ENCODE measurements around the gene ZNF609.

The ZNF609 gene

DNA sequence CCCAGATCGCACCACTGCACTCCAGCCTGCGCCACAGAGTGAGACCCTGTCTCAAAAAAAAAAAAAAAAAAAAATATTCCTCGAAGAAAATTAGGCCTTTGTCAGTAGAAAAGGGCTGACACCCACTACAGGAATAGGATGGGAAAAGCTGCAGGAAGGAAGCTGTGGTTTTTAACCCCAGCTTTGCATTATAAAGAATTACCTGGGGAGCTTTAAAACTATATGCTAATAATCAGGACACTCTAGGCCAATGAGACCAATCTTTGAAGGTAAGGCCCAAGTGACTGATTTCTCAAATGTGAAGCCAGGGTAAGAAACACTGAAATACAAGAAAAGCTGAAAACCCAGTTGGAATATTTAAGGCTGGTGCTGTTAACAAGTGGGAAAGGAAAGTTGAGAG is 240.7 kb downstream of the ZNF609 start:
- H3K4me3 ChIP-seq (replicated peaks; ENCODE audit: low read depth, low read length) = peak overlapping the region; percentile 88
- no peak for DNase-seq (ENCODE audit: low read depth)
- TF ChIP-seq, protein P1, sequence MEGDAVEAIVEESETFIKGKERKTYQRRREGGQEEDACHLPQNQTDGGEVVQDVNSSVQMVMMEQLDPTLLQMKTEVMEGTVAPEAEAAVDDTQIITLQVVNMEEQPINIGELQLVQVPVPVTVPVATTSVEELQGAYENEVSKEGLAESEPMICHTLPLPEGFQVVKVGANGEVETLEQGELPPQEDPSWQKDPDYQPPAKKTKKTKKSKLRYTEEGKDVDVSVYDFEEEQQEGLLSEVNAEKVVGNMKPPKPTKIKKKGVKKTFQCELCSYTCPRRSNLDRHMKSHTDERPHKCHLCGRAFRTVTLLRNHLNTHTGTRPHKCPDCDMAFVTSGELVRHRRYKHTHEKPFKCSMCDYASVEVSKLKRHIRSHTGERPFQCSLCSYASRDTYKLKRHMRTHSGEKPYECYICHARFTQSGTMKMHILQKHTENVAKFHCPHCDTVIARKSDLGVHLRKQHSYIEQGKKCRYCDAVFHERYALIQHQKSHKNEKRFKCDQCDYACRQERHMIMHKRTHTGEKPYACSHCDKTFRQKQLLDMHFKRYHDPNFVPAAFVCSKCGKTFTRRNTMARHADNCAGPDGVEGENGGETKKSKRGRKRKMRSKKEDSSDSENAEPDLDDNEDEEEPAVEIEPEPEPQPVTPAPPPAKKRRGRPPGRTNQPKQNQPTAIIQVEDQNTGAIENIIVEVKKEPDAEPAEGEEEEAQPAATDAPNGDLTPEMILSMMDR (IDR thresholded peaks at IDR 0.05; ENCODE audit: low read length, missing control alignments) = no peak

DNA sequence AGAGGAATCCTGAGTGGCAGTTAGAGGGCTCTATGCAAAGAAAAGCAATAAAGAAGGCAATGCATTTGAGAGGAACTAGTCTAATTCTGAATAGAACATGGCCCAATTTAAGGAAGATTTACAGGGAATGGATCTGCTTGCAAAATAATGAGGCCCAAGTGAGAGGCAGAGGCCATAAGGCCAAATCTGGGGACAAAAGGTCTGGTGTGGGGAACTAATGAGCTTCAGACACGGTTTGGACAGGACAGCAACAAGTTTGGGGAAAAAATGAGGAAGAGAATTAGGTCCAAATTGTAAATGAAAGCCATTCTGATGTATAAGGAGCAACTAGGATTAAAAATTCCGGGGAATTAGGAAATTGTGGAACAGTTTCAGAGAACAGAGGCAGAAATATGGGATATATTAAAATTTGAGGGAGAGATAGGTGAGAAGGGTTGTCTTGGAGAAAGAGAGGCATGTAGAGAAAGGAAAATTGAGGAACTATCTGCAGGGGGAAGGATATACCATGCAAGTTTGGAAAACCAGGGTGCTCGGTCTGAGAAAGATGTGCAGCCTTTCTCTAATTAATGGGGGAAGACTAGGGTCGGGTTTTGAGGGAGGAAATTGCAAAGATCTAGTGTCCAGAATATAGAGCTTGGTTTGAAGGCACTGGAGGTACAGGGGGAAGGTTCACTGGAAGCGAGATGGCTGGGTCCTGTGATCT is 241.3 kb downstream of the ZNF609 start:
- peak overlapping the region; percentile 88 for H3K4me3 ChIP-seq (replicated peaks; ENCODE audit: low read depth, low read length)
- DNase-seq (ENCODE audit: low read depth) = no peak
- TF ChIP-seq, protein P1 (IDR thresholded peaks at IDR 0.05; ENCODE audit: low read length, missing control alignments) = no peak

DNA sequence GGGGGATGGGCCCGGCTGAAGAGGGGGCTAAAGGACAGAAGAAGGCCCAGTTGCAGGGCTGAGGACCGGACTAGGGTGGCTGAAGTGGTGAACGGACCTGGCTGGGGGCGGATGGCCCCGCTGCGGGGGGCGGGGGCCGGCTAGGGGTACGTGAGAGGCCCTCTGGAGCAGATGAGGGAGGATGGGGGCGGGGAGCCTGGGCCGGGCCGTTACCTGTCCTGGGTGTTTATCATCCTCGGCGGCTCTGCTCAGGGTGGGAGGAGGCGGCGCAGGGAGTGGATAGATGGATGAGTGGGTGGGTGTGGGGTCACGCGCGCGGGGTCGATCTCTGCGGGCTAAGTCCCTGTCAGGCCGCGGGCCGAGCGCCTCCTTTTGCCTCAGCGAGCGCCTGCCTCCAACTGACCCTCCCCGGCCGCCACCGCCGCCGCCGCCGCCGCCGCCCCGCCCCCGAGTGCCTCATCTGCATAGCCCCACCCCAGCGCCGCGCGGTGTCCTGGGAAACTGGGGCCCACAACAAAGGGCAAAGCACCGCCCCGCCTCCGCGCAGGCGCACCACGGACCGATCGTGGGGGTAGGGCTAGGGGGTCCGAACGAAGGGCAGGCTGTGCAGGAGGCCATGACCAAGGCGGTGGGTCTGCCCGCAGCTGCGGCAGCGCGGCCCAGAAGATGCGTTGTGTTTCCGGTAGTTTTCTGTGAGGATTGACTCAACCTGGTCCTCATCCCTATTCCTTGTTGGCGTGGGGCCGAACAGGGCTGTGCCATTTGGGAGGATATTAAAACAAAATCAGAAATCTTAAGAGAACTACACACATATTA is 242.6 kb downstream of the ZNF609 start:
- TF ChIP-seq, protein P1 (IDR thresholded peaks at IDR 0.05; ENCODE audit: low read length, missing control alignments) = no peak
- DNase-seq (ENCODE audit: low read depth) = peak; percentile 90
- peak overlapping the region; percentile 88 for H3K4me3 ChIP-seq (replicated peaks; ENCODE audit: low read depth, low read length)

DNA sequence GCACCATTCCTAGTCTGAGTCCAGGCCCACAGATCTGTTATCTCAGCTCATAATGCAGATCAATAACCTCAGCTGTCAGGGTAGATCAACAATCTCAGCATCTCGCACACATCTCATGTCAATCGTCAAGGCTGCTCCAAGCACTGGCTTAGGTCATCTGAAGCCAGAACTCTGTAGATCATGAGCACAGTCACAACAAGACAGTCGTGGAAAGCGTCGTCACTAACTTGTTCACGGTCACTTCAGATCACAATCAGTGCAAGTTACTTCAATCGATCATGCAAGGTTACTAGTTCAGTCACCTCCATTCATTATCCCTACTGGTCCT is 243.2 kb downstream of the ZNF609 start:
- TF ChIP-seq, protein P1 (IDR thresholded peaks at IDR 0.05; ENCODE audit: low read length, missing control alignments) = no peak
- H3K4me3 ChIP-seq (replicated peaks; ENCODE audit: low read depth, low read length) = peak overlapping the region; percentile 88
- DNase-seq (ENCODE audit: low read depth) = no peak

DNA sequence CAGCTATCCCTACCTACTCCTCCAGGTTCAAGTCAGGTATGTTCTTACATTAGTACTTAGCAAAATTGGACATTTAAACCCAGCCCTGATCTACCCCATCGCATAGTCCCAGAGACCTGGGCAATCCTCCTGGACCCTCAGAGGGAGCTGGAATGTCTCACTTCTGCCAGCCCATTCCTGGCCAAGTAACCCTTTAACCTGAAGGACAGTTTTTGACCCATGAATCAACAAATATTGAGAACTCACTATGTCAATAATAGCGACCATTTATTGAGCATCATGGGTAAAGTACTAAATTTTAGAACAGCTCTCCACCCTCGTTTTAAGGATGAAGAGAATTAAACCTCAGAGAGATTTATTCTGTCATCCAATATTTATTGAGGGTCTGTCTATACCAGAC is 244.6 kb downstream of the ZNF609 start:
- no peak overlapping the region for H3K4me3 ChIP-seq (replicated peaks; ENCODE audit: low read depth, low read length)
- TF ChIP-seq, protein P1 (IDR thresholded peaks at IDR 0.05; ENCODE audit: low read length, missing control alignments) = no peak
- DNase-seq (ENCODE audit: low read depth) = no peak

DNA sequence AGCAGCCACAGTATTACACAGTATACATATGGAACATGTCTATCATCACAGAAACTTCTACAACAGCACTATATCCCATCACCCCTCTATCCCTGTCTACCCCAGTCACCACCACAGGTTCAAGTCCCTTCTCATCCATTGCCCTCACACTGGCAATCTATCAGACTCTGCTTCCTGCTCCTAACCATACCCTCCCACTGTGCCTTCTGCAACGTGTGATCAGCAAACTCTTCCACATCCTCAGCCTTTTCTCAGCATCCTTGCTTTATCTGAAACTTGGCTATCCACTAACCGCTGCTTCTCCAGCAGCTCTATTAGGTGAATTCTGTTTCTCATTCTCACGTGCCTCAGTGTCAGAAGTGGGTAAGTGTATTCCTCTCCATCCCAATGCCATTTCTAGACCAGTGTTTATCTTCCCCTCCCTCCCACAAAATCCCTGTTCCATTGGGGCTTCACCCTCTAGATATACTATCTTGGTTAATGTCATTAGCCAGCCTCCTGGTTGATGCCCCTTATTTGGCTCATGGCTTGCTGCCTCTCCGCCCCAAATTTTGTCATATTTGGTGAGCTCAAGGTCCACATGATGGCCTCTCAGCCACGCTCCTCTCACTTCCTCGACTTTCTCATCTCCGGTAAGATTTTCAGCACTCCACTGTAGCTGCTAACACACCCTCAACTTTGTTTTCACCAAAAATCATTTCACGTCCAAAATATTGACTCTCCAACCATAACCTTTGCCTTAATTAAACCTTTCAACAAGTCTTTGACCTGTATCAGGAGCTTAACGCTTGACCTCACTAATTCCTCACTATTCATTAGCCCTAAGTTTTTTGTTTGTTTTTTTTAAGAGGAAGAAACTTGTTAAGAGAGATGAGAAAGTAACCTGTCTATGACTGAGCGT is 245.9 kb downstream of the ZNF609 start:
- no peak for DNase-seq (ENCODE audit: low read depth)
- no peak overlapping the region for H3K4me3 ChIP-seq (replicated peaks; ENCODE audit: low read depth, low read length)
- TF ChIP-seq, protein P1 (IDR thresholded peaks at IDR 0.05; ENCODE audit: low read length, missing control alignments) = no peak
